Measurements from ENCODE around the gene TMEM91.

The TMEM91 gene

DNA sequence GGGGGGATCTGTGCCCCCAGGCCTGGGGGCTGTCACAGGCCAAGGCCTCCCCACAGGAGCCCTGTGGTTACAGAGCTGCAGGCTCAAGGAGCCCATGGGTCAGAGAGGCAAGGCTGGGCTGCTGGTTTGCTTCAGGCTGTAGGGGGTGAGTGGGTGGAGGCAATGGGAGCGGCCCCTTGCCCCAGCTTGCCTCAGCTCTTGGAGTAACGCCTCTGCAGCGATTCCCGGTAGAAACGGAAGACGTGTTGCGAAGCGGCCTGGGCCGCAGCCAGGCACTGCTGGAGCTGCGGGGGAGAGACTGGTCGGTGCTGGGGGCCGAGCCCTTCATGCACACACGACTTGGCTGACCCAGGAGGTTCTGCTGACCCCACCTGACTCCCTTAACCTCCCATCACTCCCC is 10.1 kb downstream of the TMEM91 start:
- DNase-seq (ENCODE audit: low read depth) = no peak
- H3K4me3 ChIP-seq (ENCODE audit: low read depth, low read length) = no peak overlapping the region
- TF ChIP-seq, protein P1, sequence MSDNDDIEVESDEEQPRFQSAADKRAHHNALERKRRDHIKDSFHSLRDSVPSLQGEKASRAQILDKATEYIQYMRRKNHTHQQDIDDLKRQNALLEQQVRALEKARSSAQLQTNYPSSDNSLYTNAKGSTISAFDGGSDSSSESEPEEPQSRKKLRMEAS (IDR thresholded peaks at IDR 0.05; ENCODE audit: low read depth, low read length) = no peak

DNA sequence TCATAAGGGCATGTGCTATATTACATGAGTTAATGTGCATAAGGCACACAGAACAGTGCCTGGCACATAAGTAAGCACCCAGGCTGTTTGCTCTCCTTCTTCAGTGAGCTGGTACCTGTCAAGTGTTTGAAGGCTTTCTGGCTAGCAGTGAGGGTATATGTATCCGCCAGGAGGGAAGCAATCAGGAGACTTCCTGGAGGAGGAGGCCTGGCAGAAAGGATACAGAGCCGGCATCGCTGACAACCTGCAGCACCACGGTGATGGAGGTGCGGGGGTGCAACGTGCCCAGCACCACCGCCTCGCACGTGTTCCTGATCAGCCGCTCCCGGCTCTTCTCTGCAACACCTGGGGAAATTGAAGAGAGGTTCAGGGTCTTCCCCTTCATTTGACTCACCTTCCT is 15.3 kb downstream of the TMEM91 start:
- H3K4me3 ChIP-seq (ENCODE audit: low read depth, low read length) = no peak overlapping the region
- DNase-seq (ENCODE audit: low read depth) = no peak
- TF ChIP-seq, protein P1 (IDR thresholded peaks at IDR 0.05; ENCODE audit: low read depth, low read length) = no peak
- TF ChIP-seq, protein P2, sequence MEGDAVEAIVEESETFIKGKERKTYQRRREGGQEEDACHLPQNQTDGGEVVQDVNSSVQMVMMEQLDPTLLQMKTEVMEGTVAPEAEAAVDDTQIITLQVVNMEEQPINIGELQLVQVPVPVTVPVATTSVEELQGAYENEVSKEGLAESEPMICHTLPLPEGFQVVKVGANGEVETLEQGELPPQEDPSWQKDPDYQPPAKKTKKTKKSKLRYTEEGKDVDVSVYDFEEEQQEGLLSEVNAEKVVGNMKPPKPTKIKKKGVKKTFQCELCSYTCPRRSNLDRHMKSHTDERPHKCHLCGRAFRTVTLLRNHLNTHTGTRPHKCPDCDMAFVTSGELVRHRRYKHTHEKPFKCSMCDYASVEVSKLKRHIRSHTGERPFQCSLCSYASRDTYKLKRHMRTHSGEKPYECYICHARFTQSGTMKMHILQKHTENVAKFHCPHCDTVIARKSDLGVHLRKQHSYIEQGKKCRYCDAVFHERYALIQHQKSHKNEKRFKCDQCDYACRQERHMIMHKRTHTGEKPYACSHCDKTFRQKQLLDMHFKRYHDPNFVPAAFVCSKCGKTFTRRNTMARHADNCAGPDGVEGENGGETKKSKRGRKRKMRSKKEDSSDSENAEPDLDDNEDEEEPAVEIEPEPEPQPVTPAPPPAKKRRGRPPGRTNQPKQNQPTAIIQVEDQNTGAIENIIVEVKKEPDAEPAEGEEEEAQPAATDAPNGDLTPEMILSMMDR (IDR thresholded peaks at IDR 0.05; ENCODE audit: low read depth, low read length) = no peak
- TF ChIP-seq POLR2A (IDR thresholded peaks at IDR 0.05; ENCODE audit: extremely low read depth, insufficient read length) = no peak
- no peak for TF ChIP-seq MYC (IDR thresholded peaks at IDR 0.05; ENCODE audit: low read depth, low read length)

DNA sequence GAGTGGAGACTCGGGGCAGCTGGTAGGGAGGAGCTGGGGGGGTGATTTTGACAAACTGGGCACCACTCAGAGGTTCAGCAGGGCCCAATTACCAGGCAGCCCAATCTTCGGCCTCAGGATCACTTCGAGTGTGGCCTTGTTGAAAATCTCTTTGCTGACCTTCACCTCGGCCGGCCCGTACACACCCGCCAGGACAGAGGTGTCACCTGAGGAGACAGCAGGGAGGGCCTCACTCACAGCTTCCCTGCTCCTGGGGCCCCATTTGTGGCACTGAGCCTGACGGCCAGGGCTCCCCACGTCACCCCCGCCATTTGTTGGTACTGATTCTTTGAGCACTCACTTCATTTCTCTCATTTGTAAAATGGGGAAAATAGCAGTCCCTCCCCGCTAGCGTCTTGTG is 16.4 kb downstream of the TMEM91 start:
- TF ChIP-seq, protein P2 (IDR thresholded peaks at IDR 0.05; ENCODE audit: low read depth, low read length) = no peak
- TF ChIP-seq POLR2A (IDR thresholded peaks at IDR 0.05; ENCODE audit: extremely low read depth, insufficient read length) = no peak
- TF ChIP-seq, protein P1 (IDR thresholded peaks at IDR 0.05; ENCODE audit: low read depth, low read length) = no peak
- TF ChIP-seq MYC (IDR thresholded peaks at IDR 0.05; ENCODE audit: low read depth, low read length) = no peak
- DNase-seq (ENCODE audit: low read depth) = no peak
- no peak overlapping the region for H3K4me3 ChIP-seq (ENCODE audit: low read depth, low read length)

DNA sequence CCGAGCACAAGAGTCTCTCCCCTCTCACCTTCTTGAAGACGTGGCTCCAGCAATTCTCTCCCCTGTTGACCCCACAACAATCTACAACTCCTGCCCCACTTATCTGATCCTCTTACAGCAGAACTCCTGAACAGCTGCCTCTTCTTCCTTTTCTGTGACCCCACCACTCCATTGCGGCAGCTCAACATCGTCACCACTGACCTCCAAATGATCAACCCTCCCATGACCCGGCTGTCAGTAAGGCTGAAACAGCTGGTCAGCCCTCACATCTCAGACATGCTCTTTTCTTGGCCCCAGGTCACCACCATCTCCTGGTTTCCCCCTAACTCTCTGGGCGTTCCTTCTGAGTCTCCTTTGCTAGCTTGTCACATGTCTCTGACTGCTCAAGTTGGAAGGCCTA is 19.0 kb downstream of the TMEM91 start:
- TF ChIP-seq, protein P1 (IDR thresholded peaks at IDR 0.05; ENCODE audit: low read depth, low read length) = no peak
- TF ChIP-seq POLR2A (IDR thresholded peaks at IDR 0.05; ENCODE audit: extremely low read depth, insufficient read length) (no peak), MYC (IDR thresholded peaks at IDR 0.05; ENCODE audit: low read depth, low read length) (no peak)
- TF ChIP-seq, protein P2 (IDR thresholded peaks at IDR 0.05; ENCODE audit: low read depth, low read length) = no peak
- peak overlapping the region; percentile 40 for H3K4me3 ChIP-seq (ENCODE audit: low read depth, low read length)
- no peak for DNase-seq (ENCODE audit: low read depth)

DNA sequence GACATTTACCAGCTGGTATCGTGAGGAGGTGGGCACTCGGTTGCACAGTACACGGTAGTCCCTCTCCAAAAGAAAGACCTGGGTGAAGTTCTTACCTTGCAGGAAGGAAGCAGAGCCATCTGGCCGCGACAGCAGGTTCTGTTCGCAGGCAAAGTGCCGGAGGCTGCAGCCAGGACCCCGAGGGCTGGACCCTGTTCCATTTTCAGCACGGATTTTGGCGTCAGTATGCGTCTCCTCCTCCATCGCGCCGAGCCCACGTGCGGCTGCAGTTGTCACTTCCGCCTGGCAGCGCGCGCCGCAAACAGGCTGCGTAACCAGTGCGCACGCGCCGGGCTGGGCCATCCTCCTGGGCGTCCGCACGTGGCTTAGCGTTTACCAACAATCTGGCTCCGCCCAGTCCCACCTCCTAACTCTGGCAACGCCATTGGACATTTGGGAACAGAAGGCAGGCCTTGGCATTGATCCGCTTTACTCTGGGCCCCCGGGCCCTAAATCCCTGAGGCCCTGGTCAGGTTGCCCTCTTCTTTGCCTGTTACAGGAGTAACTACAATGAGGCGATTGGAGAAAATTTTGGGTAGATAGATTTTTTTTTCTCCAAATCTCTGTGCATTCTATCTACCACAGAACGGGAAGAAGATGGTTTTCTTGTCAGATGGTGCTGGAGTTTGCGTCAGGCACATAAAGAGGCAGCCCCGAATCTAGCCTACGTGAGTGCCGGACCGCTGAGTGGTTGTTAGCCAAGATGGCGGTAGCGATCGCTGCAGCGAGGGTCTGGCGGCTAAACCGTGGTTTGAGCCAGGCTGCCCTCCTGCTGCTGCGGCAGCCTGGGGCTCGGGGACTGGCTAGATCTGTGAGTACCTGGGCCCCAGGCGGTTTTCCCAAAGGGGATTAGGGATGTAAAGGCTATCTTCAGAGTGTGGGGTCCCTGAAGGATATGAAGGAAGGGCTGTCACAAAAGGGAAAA is 21.0 kb downstream of the TMEM91 start, which contains the start of the genes BCKDHA and EXOSC5:
TSS of gene BCKDHA (plus strand) at position 733 of the 964 bp plus-strand sequence. CDS start at position 743, 10 bp downstream.
TSS of gene EXOSC5 (minus strand) at position 274 of the 964 bp plus-strand sequence. CDS start at position 243, 31 bp downstream.
- TF ChIP-seq, protein P1 (IDR thresholded peaks at IDR 0.05; ENCODE audit: low read depth, low read length) = peak; percentile 99
- TF ChIP-seq POLR2A (IDR thresholded peaks at IDR 0.05; ENCODE audit: extremely low read depth, insufficient read length) (peak; percentile 43), MYC (IDR thresholded peaks at IDR 0.05; ENCODE audit: low read depth, low read length) (peak; percentile 97)
- TF ChIP-seq, protein P2 (IDR thresholded peaks at IDR 0.05; ENCODE audit: low read depth, low read length) = no peak
- H3K4me3 ChIP-seq (ENCODE audit: low read depth, low read length) = peak within 1 kb of the TSS; percentile 90
- DNase-seq (ENCODE audit: low read depth) = peak; percentile 98

DNA sequence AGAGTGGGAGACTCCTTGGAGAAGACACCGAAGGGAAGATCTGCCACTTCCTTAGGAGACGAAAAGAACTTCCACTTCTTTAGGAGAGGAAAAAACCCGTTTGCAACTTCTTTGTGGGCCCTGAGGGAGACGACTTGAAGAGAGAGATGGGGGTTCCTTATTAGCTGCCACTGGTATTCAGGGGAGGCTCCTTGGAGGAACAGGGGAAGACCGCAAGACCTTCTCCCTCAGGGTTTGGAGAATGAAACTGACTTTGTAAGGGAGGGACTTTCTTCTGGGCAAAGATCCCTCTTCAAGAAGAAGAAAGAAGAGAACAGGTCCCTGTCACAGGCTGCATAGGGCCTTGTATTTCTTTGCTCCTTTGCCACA is 21.7 kb downstream of the TMEM91 start:
- TF ChIP-seq, protein P2 (IDR thresholded peaks at IDR 0.05; ENCODE audit: low read depth, low read length) = no peak
- TF ChIP-seq, protein P1 (IDR thresholded peaks at IDR 0.05; ENCODE audit: low read depth, low read length) = no peak
- H3K4me3 ChIP-seq (ENCODE audit: low read depth, low read length) = peak overlapping the region; percentile 76
- DNase-seq (ENCODE audit: low read depth) = peak; percentile 61
